Measurements from ENCODE around the gene MXD4.
A peak's percentile ranks its signal among the peaks of the same experiment; 100 is the strongest.

MXD4 gene

GRCh38 chr4:2255501-2256155, 6.3 kb downstream of the MXD4 start:
- Mint-ChIP-seq H3K27me3 (no peaks in the 10 kb centered on the region), H3K4me1 (peaks cover 18% of the 10 kb centered on the region), H3K36me3 (peaks cover 25% of the 10 kb centered on the region), H3K9me3 (no peaks in the 10 kb centered on the region), H3K27ac (peak overlapping the region; percentile 79), H3K4me3 (no peak overlapping the region)
- no peak for ATAC-seq

DNA sequence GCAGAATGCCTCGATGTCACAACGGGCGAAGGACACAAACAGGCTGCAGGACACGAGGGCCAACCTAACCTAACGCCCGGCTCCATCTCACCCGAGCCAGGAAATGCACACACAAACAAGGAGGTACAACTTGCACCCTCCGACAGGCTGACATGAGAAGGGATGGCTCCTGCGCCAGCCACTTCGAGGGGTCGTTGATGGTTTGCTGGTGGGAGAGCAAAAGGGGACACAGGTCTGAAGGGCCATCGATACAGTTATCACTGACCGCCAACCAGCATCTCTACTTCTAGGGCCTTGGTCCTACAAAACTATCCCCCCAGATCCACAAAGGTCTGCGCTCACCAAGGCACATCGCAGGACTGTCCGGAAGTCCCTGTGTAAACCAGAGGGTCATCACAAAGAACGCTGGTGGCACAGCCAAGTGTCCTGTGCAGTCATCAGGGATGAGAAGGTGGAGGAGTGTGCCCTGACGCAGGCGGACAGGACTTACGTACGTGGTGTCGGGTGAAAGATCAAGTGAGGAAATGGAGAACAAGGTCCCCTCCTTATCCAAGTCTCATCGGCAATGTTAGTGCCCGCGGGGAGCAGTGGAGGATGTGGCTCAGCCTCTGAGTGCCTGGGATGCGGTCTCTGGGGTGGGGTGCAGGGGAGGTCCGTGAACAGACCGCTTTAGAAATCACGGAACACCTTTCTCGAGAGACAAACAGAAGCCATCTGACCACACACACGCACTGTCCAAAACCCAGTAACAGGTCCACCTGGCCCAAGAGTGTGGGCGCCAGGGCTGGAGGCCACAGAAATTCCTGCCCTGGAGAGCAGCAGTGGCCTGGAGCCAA, 7.0 kb downstream of the MXD4 start:
- no peak for ATAC-seq
- no peaks in the 10 kb centered on the region for H3K27me3 Mint-ChIP-seq

GRCh38 chr4:2253160-2254084, 8.5 kb downstream of the MXD4 start:
- Mint-ChIP-seq H3K4me1 (peaks cover 18% of the 10 kb centered on the region), H3K4me3 (no peak overlapping the region), H3K27ac (no peak overlapping the region), H3K9me3 (no peaks in the 10 kb centered on the region), H3K36me3 (peaks cover 31% of the 10 kb centered on the region), H3K27me3 (no peaks in the 10 kb centered on the region)
- no peak for ATAC-seq

More for the DNA sequence above, 7.0 kb downstream of the MXD4 start:
- Mint-ChIP-seq H3K4me3 (no peak overlapping the region), H3K36me3 (peaks cover 30% of the 10 kb centered on the region), H3K27ac (peak overlapping the region; percentile 1), H3K9me3 (no peaks in the 10 kb centered on the region), H3K4me1 (peaks cover 18% of the 10 kb centered on the region)

DNA sequence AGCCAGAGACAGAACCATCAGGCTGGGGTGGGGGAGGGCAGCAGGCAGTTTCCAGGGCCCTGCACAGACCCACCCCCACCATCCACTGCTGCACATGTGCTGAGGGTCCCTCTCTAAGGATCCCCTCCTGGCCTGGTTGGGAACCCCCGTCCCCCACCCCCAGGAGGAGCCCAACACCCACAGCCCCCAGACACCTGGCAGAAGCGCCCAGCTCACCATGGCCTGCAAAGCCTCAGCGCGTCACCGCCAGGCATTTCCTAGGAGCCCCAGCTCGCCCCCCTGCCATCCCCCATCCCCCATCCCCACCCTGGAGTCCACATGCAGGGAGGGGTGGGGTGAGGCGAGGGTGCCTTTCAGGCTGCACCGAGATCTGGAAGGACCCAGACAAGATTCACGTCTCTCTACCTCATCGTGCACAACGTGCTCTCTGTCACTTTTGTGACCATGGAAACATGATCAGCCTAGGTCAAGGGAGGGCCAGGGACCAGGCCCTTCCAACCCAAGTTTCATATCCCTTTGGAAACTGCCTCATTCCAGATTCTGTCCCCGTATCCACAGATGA, 9.3 kb downstream of the MXD4 start:
- ATAC-seq, result no peak
- Mint-ChIP-seq H3K9me3 (no peaks in the 10 kb centered on the region), H3K4me3 (no peak overlapping the region), H3K4me1 (peaks cover 13% of the 10 kb centered on the region), H3K36me3 (peaks cover 31% of the 10 kb centered on the region), H3K27ac (no peak overlapping the region), H3K27me3 (no peaks in the 10 kb centered on the region)

DNA sequence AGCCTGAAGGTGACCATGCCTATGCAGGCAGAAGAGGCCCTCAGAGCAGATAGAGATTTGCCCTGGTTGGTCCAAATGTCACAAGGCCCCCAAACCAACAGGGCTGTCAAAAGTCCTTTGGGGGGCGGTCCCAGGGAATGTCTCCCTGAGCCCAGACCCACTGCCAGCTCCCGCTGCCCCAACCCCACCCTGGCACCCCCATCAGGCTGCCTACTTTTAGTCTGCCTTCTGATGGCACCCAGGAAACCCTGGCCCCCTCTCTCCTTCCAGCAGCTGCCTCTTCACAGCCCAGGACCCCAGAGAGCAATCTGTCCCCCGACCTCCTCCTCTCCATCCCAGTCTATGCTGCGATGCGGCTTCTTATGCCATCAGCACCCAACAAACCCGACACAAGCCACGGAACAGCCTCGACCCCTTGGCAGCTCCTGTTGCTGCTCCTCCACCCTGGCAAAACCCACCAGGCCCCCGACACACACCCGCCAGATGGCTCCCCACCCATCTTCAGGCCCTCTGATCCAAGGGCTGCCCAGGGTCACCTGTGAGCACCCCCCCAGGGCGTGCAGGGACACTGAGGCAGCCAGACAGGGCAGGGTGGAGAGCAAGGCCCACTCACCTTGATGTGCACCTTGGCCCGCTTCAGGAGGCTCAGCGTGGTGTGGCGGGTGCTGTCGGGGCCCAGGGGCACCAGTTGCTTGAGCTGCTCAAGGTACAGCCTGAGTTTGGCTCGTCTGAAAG, 9.9 kb downstream of the MXD4 start:
- H3K27ac Mint-ChIP-seq, result peak overlapping the region; percentile 62
- no peak for ATAC-seq
- peaks cover 31% of the 10 kb centered on the region for H3K36me3 Mint-ChIP-seq

GRCh38 chr4:2251073-2251794, 10.7 kb downstream of the MXD4 start:
- peak overlapping the region; percentile 62 for H3K27ac Mint-ChIP-seq
- no peaks in the 10 kb centered on the region for H3K27me3 Mint-ChIP-seq

More for the DNA sequence above, 9.9 kb downstream of the MXD4 start:
- H3K4me3 Mint-ChIP-seq, result no peak overlapping the region
- H3K9me3 Mint-ChIP-seq, result no peaks in the 10 kb centered on the region
- H3K4me1 Mint-ChIP-seq, result peaks cover 7% of the 10 kb centered on the region
- H3K27me3 Mint-ChIP-seq, result no peaks in the 10 kb centered on the region

DNA sequence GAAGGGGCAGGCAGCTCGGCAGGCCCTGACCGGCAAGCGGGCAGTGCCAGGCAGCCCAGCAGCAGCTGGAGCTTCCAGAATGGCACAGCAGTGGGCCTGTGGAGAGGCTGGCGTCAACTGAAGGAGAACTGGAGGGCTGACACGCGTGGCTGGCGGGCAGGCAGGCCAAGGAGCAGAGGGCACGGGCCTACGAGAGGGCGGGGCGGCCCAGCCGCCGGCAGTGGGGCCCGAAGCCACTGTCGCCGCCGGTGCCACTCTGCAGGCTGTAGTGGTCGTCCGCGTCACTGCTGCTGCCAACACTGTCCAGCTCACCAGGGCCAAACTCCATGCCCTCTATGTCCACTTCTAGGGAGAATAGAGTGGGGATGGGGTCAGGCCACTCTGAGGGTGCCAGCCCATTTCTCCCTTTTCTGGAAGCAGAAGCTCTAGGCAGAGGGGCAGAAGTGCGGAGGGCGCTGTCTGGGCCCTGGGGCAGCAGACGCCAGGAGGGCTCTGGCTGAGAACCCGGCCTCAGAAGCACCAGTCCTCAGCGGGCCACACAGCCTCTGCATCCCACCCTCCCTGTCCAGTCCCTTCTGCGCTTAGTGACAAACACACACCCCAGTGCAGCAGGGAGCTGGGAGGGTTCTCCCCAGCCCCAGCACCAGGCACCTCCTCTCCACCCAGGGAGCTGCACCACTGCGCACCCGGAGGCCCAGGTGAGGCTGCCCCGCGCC, 11.4 kb downstream of the MXD4 start:
- peaks cover 31% of the 10 kb centered on the region for H3K36me3 Mint-ChIP-seq
- H3K4me3 Mint-ChIP-seq, result no peak overlapping the region
- no peaks in the 10 kb centered on the region for H3K4me1 Mint-ChIP-seq
- H3K27me3 Mint-ChIP-seq, result no peaks in the 10 kb centered on the region
- no peaks in the 10 kb centered on the region for H3K9me3 Mint-ChIP-seq
- H3K27ac Mint-ChIP-seq, result no peak overlapping the region
- no peak for ATAC-seq

More at GRCh38 chr4:2251073-2251794, 10.7 kb downstream of the MXD4 start:
- H3K4me3 Mint-ChIP-seq, result no peak overlapping the region
- no peaks in the 10 kb centered on the region for H3K9me3 Mint-ChIP-seq
- H3K4me1 Mint-ChIP-seq, result no peaks in the 10 kb centered on the region
- no peak for ATAC-seq
- peaks cover 31% of the 10 kb centered on the region for H3K36me3 Mint-ChIP-seq

GRCh38 chr4:2249526-2250356, 12.2 kb downstream of the MXD4 start:
- Mint-ChIP-seq H3K9me3 (no peaks in the 10 kb centered on the region), H3K27ac (no peak overlapping the region), H3K36me3 (peaks cover 27% of the 10 kb centered on the region), H3K4me1 (peaks cover 7% of the 10 kb centered on the region), H3K4me3 (no peak overlapping the region), H3K27me3 (no peaks in the 10 kb centered on the region)
- ATAC-seq, result no peak

DNA sequence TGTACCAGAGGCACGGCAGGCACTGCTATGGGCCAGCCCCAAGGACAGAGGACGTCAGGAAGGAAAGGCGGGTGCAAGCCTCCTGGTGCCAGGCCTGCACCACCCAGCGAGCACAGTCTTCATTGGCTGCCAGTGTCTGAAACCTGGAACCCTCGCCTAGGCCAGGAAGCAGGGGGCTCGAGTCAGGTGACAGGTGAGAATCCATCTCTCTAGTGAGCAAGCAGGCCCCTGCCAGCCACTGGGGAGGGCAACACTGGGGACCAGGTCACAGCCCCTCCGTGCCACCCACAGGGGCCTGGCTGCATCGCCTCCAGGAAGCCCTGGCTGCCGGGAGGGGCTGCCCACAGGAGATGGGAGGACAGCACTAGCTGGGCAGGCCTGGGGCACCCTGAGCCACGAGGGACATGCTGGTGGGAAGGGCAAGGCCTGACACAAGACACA, 13.1 kb downstream of the MXD4 start:
- Mint-ChIP-seq H3K27me3 (no peaks in the 10 kb centered on the region), H3K4me3 (no peak overlapping the region), H3K27ac (no peak overlapping the region), H3K4me1 (peaks cover 11% of the 10 kb centered on the region), H3K36me3 (peaks cover 18% of the 10 kb centered on the region), H3K9me3 (no peaks in the 10 kb centered on the region)
- no peak for ATAC-seq

DNA sequence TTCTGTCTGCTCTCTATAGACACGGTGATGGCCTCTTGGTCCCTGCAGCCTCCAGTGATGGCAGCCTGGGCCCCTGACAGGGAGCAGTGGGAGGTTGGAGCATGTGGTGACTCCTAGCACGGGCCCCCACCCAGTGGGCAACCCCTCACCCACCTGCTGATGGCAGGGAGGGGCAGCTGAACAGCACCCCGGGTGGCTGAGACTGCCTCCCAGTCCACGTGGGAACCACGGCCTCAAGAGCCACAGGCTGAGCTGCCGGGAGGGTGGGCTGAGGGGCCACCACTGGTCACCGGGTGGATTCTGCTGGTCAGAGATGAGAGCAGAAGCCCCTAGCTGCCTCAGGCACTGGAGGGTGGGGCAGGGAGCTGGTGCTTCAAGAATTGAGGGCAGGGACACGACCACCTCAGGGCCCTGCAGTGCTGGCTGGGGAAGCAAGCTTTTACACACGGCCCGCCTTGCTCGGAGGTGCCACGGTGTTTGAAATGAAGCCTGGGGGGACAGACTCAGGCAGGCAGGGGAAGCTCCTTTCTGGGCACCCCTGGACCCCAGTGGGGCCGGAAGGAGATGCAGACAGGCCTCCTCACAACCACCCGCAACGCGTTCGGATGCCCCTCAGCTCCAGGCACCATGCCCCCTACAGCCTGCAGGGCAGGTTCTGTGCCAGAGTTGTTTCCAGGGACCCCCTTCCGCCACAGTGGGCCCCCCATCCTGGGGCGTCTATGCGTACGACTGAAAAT, 13.7 kb downstream of the MXD4 start:
- Mint-ChIP-seq H3K9me3 (no peaks in the 10 kb centered on the region), H3K36me3 (peaks cover 16% of the 10 kb centered on the region), H3K4me1 (peaks cover 17% of the 10 kb centered on the region), H3K27me3 (no peaks in the 10 kb centered on the region), H3K4me3 (no peak overlapping the region), H3K27ac (no peak overlapping the region)
- no peak for ATAC-seq

DNA sequence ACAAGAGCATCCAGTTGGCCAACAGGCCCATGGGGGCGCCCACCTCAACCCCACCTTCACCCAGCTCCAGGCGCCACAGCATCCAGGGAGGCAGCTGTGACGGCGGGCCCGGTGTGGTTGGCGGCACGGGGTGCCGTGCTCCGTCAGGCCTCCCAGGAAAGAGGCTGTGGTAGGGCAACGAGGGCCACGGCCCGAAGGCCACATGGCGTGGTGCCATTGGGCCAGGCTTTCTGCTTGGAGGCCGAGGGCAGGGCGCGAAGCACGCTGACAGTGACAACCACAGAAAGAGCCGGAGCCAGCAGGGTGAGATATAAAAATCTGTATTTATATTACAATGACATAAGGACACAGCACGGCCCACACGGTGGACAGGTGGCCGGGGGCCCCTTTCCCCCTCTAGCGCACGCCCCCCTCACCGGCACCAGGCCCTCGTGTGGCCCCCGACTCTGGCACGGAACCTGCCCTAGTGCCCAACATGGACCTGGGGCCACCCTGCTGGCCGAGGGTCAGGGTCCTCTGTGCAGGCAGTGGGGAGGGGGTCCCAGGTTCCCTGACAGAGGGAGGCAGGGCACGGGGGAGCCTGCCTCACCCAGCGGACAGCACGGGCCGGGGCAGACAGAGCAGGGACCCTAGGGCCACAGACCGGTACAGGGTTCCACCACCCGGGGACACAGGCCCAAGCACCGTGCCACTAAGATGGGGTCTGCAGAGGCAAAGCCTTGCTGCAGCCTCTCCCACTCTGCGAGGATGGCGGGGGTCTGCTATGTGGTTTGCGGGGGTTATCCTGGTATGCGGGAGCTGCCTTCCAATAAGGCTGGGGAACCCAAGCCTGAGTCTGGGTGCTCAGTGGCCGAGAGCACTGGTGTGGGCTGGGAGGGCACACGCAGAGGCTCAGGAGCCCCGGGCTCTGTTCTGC, 14.5 kb downstream of the MXD4 start:
- no peaks in the 10 kb centered on the region for H3K27me3 Mint-ChIP-seq
- no peak overlapping the region for H3K4me3 Mint-ChIP-seq
- peaks cover 18% of the 10 kb centered on the region for H3K4me1 Mint-ChIP-seq
- H3K9me3 Mint-ChIP-seq, result no peaks in the 10 kb centered on the region
- no peak overlapping the region for H3K27ac Mint-ChIP-seq
- peaks cover 16% of the 10 kb centered on the region for H3K36me3 Mint-ChIP-seq
- ATAC-seq, result peak; percentile 35
